Choroid plexus epithelial cell (primary cell): Measurements from ENCODE around the gene CNTD1.

Source experiments
- DNase-seq: peaks from one replicate; pipeline ENCODE4 v3.0.0-alpha.2; 2010; ENCODE audit warnings: low read depth
- H3K4me3 ChIP-seq: 2 replicates; pipeline ENCODE4 v1.5.1; 2011; ENCODE audit warnings: low read depth, mild to moderate bottlenecking, control low read depth, low read length, moderate library complexity
- TF ChIP-seq, protein P1 (sequence below): conservative IDR thresholded peaks from 2 replicates; pipeline ENCODE4 v1.5.1; 2011; ENCODE audit warnings: low read depth, mild to moderate bottlenecking, control low read depth, inconsistent platforms, low read length, moderate library complexity

The CNTD1 gene

DNA sequence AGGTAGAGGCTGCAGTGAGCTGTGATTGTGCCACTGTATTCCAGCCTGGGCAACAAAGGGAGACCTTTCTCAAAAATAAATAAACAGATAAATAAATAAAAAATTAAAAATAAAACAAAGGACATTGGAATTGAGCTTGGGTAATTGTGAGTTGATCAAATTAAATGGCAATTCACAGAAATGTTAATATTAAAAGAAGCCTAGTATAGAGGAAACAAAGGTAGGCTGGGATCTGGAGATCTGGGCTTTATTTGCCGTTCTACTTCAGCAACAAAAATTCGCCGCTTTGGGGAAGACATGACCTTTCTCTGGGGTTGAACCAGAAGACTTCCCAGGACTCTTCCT, 25.7 kb upstream of the CNTD1 start:
- TF ChIP-seq, protein P1, sequence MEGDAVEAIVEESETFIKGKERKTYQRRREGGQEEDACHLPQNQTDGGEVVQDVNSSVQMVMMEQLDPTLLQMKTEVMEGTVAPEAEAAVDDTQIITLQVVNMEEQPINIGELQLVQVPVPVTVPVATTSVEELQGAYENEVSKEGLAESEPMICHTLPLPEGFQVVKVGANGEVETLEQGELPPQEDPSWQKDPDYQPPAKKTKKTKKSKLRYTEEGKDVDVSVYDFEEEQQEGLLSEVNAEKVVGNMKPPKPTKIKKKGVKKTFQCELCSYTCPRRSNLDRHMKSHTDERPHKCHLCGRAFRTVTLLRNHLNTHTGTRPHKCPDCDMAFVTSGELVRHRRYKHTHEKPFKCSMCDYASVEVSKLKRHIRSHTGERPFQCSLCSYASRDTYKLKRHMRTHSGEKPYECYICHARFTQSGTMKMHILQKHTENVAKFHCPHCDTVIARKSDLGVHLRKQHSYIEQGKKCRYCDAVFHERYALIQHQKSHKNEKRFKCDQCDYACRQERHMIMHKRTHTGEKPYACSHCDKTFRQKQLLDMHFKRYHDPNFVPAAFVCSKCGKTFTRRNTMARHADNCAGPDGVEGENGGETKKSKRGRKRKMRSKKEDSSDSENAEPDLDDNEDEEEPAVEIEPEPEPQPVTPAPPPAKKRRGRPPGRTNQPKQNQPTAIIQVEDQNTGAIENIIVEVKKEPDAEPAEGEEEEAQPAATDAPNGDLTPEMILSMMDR, result no peak
- no peak for DNase-seq
- peak overlapping the region; percentile 99 for H3K4me3 ChIP-seq

GRCh38 chr17:42773290-42774035, 25.2 kb upstream of the CNTD1 start, which contains the start of gene VPS25:
Gene VPS25, plus strand, starts transcription at chr17:42773449. Its CDS starts 27 bp downstream, at chr17:42773476.
- peak within 1 kb of the TSS; percentile 99 for H3K4me3 ChIP-seq
- peak; percentile 89 for DNase-seq
- TF ChIP-seq, protein P1, result peak; percentile 39

DNA sequence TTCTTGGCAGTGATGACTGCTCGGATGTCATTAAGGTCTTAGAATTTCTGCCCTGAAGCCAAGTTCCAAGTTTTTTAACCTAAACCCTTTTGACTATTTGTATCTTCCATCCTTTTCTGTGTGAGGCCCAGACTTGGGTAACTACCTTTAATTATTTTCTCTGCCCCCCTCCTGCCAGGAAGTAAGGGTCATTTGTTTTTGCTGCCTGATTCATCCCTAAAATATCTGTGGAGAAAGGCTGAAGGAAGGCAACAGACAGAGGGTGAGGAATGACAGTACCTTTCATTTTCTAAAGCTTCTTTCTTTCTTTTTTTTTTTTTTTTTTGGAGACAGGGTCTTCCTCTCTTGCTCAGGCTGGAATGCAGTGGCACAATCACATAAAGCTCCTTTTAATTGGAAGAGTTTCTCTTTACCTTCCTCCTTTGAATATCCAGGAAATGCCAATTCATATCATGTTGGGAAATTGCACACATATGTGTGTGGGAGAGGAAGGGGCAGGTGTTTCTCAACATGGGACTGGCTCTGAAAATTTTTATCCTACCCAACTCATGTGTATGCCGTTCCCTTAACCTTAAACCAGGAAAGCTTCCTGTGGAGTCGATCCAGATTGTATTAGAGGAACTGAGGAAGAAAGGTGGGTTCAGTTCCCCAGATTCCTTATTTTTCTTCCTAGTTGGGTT, 24.5 kb upstream of the CNTD1 start:
- H3K4me3 ChIP-seq, result peak overlapping the region; percentile 99
- TF ChIP-seq, protein P1, result no peak
- peak; percentile 41 for DNase-seq

- TF ChIP-seq, protein P1, result peak; percentile 33
- DNase-seq, result peak; percentile 51
- H3K4me3 ChIP-seq, result no peak overlapping the region
These were observed 23.0 kb upstream of the CNTD1 start for GRCh38 chr17:42775534-42776098.

DNA sequence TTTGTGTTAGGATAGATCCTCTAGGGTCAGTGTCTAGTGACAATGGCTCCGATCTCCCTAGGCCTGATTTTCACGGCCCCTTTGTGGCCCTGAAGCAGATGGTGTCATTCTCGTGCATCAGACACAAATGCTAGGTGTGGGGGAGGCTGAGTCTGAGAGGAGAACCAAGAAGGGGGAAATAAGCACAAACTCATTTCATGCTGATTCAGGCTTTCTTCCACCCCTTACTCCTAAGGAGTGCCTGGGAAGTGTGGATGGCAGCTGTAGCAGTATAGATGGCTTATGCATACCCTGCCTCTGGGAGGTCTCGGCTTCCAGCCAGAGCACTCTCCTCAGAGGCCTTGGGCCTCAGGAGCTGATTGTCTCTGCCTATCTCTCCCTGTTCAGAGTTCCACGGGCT, 20.1 kb upstream of the CNTD1 start:
- TF ChIP-seq, protein P1, result no peak
- no peak for DNase-seq

DNA sequence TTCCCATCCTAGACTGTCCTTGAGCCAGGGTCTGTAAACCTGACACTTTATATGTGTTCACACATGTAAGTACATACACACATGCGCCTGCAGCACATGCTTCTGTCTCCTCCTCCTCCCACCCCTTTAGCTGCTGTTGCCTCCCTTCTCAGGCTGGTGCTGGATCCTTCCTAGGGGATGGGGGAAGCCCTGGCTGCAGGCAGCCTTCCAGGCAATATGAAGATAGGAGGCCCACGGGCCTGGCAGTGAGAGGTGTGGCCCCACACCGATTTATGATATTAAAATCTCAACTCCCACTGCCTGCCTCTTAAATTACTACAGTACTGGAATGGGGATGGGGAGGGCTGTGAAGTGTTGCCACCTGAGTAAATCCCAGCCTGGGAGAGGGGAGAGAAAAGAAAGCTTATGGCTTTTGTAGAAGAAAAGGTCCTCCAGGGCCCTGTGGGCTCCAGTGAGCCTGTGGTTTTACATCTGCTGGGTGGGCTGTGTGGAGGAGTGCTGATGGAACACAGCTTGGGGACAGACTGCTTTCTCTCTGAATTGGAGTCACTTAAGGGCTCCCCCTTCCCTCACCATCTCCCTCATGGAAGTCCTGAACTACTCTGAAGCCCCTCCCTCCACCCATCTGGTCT, 19.2 kb upstream of the CNTD1 start:
- TF ChIP-seq, protein P1, result no peak
- no peak for DNase-seq
- no peak overlapping the region for H3K4me3 ChIP-seq

More for the DNA sequence above, 20.1 kb upstream of the CNTD1 start:
- no peak overlapping the region for H3K4me3 ChIP-seq
